Stomach (tissue), 4 donors: Measurements from ENCODE around the gene ERCC2.

ENCODE experiments used
- CTCF ChIP-seq, 7 experiments: fragments of 450-650 bp in 4 of 7; fragments of 200-600 bp in 3 of 7; sonication (generic) in 3 of 7; IDR thresholded peaks; one replicate each; pipeline ENCODE4 v1.5.1; 2016 to 2019; ENCODE audit warnings: antibody characterized with exemption in 7 of 7, control low read depth in 2 of 7, mild to moderate bottlenecking in 1 of 7
- EP300 ChIP-seq: sonication (generic); formaldehyde crosslinking; IDR thresholded peaks from one replicate; pipeline ENCODE4 v1.6.1; 2017; ENCODE audit warnings: antibody characterized with exemption

GRCh38 chr19:45323671-45324081, 46.7 kb downstream of the ERCC2 start:
- no peak for TF ChIP-seq CTCF (IDR thresholded peaks at IDR 0.05)
- no peak for TF ChIP-seq EP300
